Ovary (tissue), 9 donors: Measurements from ENCODE around the gene PPP1R36. TPM values are rescaled to one million over a fixed set of nuclear protein-coding genes. Genes with fewer than 3 reads are reported as not detected.
A peak's percentile ranks its signal among the peaks of the same experiment; 100 is the strongest.

Experiments used
- DNase-seq, 5 donors: peaks; one replicate each; pipeline ENCODE4 v3.0.0-alpha.2; 2019 to 2020
- H3K27ac ChIP-seq, 2 donors: fragments of 200-600 bp; one replicate each; pipeline versions ENCODE4 v1.5.1 to v1.8.0; 2019 to 2022
- H3K27me3 ChIP-seq: fragments of 200-600 bp; one replicate; pipeline ENCODE4 v1.8.0; 2022
- H3K36me3 ChIP-seq: fragments of 200-600 bp; sonication (generic); one replicate; pipeline ENCODE4 v1.5.1; 2019
- H3K4me1 ChIP-seq: one replicate; pipeline ENCODE4 v1.8.1; 2013; ENCODE audit warnings: mild to moderate bottlenecking, moderate library complexity; ENCODE audit not compliant: insufficient read depth
- H3K4me3 ChIP-seq: fragments of 200-600 bp; sonication (generic); one replicate; pipeline ENCODE4 v1.5.1; 2017
- H3K9me3 ChIP-seq, 2 donors: fragments of 200-600 bp in 1 of 2; sonication (generic) in 1 of 2; one replicate each; pipeline versions ENCODE4 v1.5.1 to v1.8.1; 2013 to 2019; ENCODE audit warnings: mild to moderate bottlenecking in 1 of 2, moderate library complexity in 1 of 2
- CTCF ChIP-seq, 3 donors: fragments of 450-650 bp in 2 of 3; fragments of 200-600 bp in 1 of 3; IDR thresholded peaks; one replicate each; pipeline versions ENCODE4 v1.5.1 to v1.8.0; 2016 to 2022; ENCODE audit warnings: antibody characterized with exemption in 3 of 3, mild to moderate bottlenecking in 1 of 3
- EP300 ChIP-seq: sonication (generic); formaldehyde crosslinking; IDR thresholded peaks from one replicate; pipeline ENCODE4 v1.6.1; 2017; ENCODE audit warnings: antibody characterized with exemption
- POLR2A ChIP-seq: fragments of 450-650 bp; IDR thresholded peaks from one replicate; pipeline ENCODE4 v1.6.1; 2017; ENCODE audit warnings: antibody characterized with exemption, mild to moderate bottlenecking, moderate library complexity
- WGBS, 3 donors: extraction: QIAGEN DNeasy Blood & Tissue Kit in 1 of 3; methylation state at CpG; one replicate each; pipeline versions ENCODE4 v1.1.5 to v1.1.7; 2013 to 2017; 5-methylcytosine and 5-hydroxymethylcytosine counted together
- intact Hi-C, 4 donors: fragments of 100-400 bp; cut with DNase I; formaldehyde crosslinking; loops; one replicate each; pipeline versions ENCODE4 v1.11.0 to v1.15.1; 2022 to 2023
- polyA plus RNA-seq, 2 donors: library from polyadenylated mRNA; stranded (reverse); fragments of 200-250 nt in 1 of 2; fragments of 350-450 nt in 1 of 2; fragmentation: Illumina TruSeq in 1 of 2; extraction: RNeasy Lipid Tissue Mini Kit (QIAGEN cat#74804) in 1 of 2; gene quantifications; one replicate each; pipeline ENCODE4 v1.2.3, GENCODE V29; 2013 to 2014
- total RNA-seq, 7 donors: library from RNA; depleted of rRNA in 2 of 7; stranded (reverse); fragments of >200 nt in 2 of 7; fragmentation: NEBNext Ultra II Directional in 3 of 7; extraction: Animal tissue kit (Norgen Biotek cat#: 25700) in 3 of 7; gene quantifications; one replicate each; pipeline versions ENCODE4 v1.1.0 to v1.2.4, GENCODE V29; 2016 to 2023
- donor health status: DM: no; HTN: no; CAD: no; lungs with moderate emphysema.
- donor health status: DM: no; HTN: no; CAD: no.
- donor health status: Bipolar disorder and iron deficiency.
- donor health status: DM: yes; HTN: yes; CAD: no.
- donor health status: DM: no; HTN: no; CAD: no.
- donor health status: DM: yes; HTN: yes; CAD: no.

Gene PPP1R36
- total and polyA plus RNA-seq, 9 donors, result 0.24 to 6.7 (median 0.48) TPM; not detected in 2

GRCh38 chr14:64502456-64502855 lies 47.3 kb upstream of the PPP1R36 start:
- Histone ChIP-seq H3K4me3 (peak overlapping the region; percentile 89), H3K4me1 (peaks cover 10% of the 10 kb centered on the region), H3K36me3 (no peaks in the 10 kb centered on the region), H3K9me3 (no peaks in the 10 kb centered on the region), H3K27ac (peak overlapping the region in 1 of 2 donors; percentile 99), H3K27me3 (no peaks in the 10 kb centered on the region)
- 50 to 58% (median 57%) methylated on average over 6 of the region's 6 CpGs for WGBS, 3 donors
- DNase-seq, result peak in 1 of 5 donors; percentile 27
- no peak for TF ChIP-seq EP300
- no peak for TF ChIP-seq POLR2A
- no peak for TF ChIP-seq CTCF (IDR thresholded peaks at IDR 0.05)
- intact Hi-C loops, result loop anchor here in 1 of 4 donors (10.0 kb wide), 1 partner anchor 158 kb away; no protein-coding TSS in a partner anchor

- no peaks in the 10 kb centered on the region for H3K9me3 ChIP-seq
- TF ChIP-seq POLR2A (no peak), EP300 (no peak)
- WGBS, 3 donors, result 0 to 1% (median 1%) methylated on average over 29 of the region's 29 CpGs
- peak in 3 of 5 donors; percentile 33 to 75 (median 66) for DNase-seq
- H3K4me3 ChIP-seq, result peak overlapping the region; percentile 89
- H3K36me3 ChIP-seq, result no peaks in the 10 kb centered on the region
- intact Hi-C loops, result loop anchor here in 1 of 4 donors (10.0 kb wide), 1 partner anchor 158 kb away; no protein-coding TSS in a partner anchor
- H3K27ac ChIP-seq, result peak overlapping the region; percentile 95 to 99
- H3K27me3 ChIP-seq, result no peaks in the 10 kb centered on the region
- peaks cover 10% of the 10 kb centered on the region for H3K4me1 ChIP-seq
Measured at GRCh38 chr14:64502887-64503433, 46.8 kb upstream of the PPP1R36 start.

- H3K4me1 ChIP-seq, result peaks cover 10% of the 10 kb centered on the region
- H3K27me3 ChIP-seq, result no peaks in the 10 kb centered on the region
- peak; percentile 78 for TF ChIP-seq POLR2A
- no peak for TF ChIP-seq EP300
- TF ChIP-seq CTCF (IDR thresholded peaks at IDR 0.05), result no peak
- intact Hi-C loops, result loop anchor here in 1 of 4 donors (10.0 kb wide), 1 partner anchor 159 kb away; no protein-coding TSS in a partner anchor
- peak; percentile 88 to 94 (median 91) for DNase-seq
- peak within 1 kb of the TSS; percentile 89 for H3K4me3 ChIP-seq
- no peaks in the 10 kb centered on the region for H3K9me3 ChIP-seq
- 0 to 1% (median 0%) methylated on average over 37 to 87 of the region's 87 CpGs for WGBS, 3 donors
- H3K36me3 ChIP-seq, result no peaks in the 10 kb centered on the region
- peak within 1 kb of the TSS; percentile 95 to 99 for H3K27ac ChIP-seq
Measured at GRCh38 chr14:64503434-64504309, 46.1 kb upstream of the PPP1R36 start, which contains the start of gene ZBTB25. TSS of gene ZBTB25 (minus strand) at chr14:64503838. CDS start at chr14:64490533, 13,305 bp downstream.

- 0 to 1% (median 0%) methylated on average over 54 to 63 of the region's 63 CpGs for WGBS, 3 donors
- Histone ChIP-seq H3K27me3 (no peaks in the 10 kb centered on the region), H3K27ac (peak within 1 kb of the TSS; percentile 95 to 99), H3K36me3 (no peaks in the 10 kb centered on the region), H3K4me3 (peak within 1 kb of the TSS; percentile 89), H3K9me3 (no peaks in the 10 kb centered on the region), H3K4me1 (peaks cover 10% of the 10 kb centered on the region)
- intact Hi-C loops, result loop anchor here in 1 of 4 donors (10.0 kb wide), 1 partner anchor 160 kb away; no protein-coding TSS in a partner anchor
- peak; percentile 71 to 83 (median 77) for DNase-seq
- TF ChIP-seq POLR2A, result peak; percentile 5
- no peak for TF ChIP-seq EP300
Measured at GRCh38 chr14:64504310-64504896, 45.4 kb upstream of the PPP1R36 start, which contains the start of gene ZBTB1. TSS of gene ZBTB1 (plus strand) at chr14:64504770. CDS start at chr14:64521505, 16,735 bp downstream.
